ENCODE results near the gene EIF4A3. TPM values are rescaled to one million over a fixed set of nuclear protein-coding genes. Genes with fewer than 3 reads are reported as not detected.

EIF4A3 gene
- total RNA-seq, 1 donor from 2014 or later, result 89.9 TPM

GRCh38 chr17:80104956-80105375 lies 42.0 kb downstream of the EIF4A3 start:
- Mint-ChIP-seq H3K27ac (ENCODE audit: unreplicated experiment) (no peak overlapping the region), H3K36me3 (ENCODE audit: low read depth, unreplicated experiment) (peaks cover 2% of the 10 kb centered on the region), H3K27me3 (ENCODE audit: low read depth, unreplicated experiment) (no peaks in the 10 kb centered on the region), H3K4me1 (ENCODE audit: low read depth, unreplicated experiment) (peaks cover 7% of the 10 kb centered on the region), H3K9me3 (ENCODE audit: unreplicated experiment) (no peaks in the 10 kb centered on the region), H3K4me3 (ENCODE audit: unreplicated experiment) (no peak overlapping the region)
- Histone ChIP-seq H3K27me3 (ENCODE audit: insufficient read depth, low read length) (peaks cover 5% of the 10 kb centered on the region), H3K36me3 (ENCODE audit: insufficient read depth, low read length) (no peaks in the 10 kb centered on the region), H3K9ac (ENCODE audit: low read length) (no peak overlapping the region), H3K4me3 (ENCODE audit: insufficient read depth, low read depth, low read length) (no peak overlapping the region), H3K4me2 (ENCODE audit: low read length) (no peak overlapping the region), H2AFZ (ENCODE audit: low read depth, low read length) (no peak overlapping the region), H3K4me1 (ENCODE audit: insufficient read depth, low read length) (peaks cover 18% of the 10 kb centered on the region), H3K79me2 (ENCODE audit: insufficient read depth, low read length) (no peaks in the 10 kb centered on the region), H3K27ac (ENCODE audit: low read depth, low read length) (no peak overlapping the region), H3K9me3 (ENCODE audit: insufficient read depth, low read depth, low read length) (no peaks in the 10 kb centered on the region), H4K20me1 (ENCODE audit: insufficient read depth, low read length) (peaks cover 8% of the 10 kb centered on the region)
- TF ChIP-seq EZH2 (IDR thresholded peaks at IDR 0.05; ENCODE audit: insufficient read depth, low read length), result no peak
- no peak for TF ChIP-seq CTCF (IDR thresholded peaks at IDR 0.05; ENCODE audit: insufficient read depth, low read depth, low read length)
- FAIRE-seq, result no peak
- DNase-seq (ENCODE audit: low read depth), result no peak

- peaks cover 8% of the 10 kb centered on the region for H4K20me1 ChIP-seq (ENCODE audit: insufficient read depth, low read length)
- H3K36me3 Mint-ChIP-seq (ENCODE audit: low read depth, unreplicated experiment), result peaks cover 2% of the 10 kb centered on the region
- no peaks in the 10 kb centered on the region for H3K79me2 ChIP-seq (ENCODE audit: insufficient read depth, low read length)
- H3K4me3 Mint-ChIP-seq (ENCODE audit: unreplicated experiment), result no peak overlapping the region
- no peak overlapping the region for H3K4me3 ChIP-seq (ENCODE audit: insufficient read depth, low read depth, low read length)
- peaks cover 5% of the 10 kb centered on the region for H3K27me3 ChIP-seq (ENCODE audit: insufficient read depth, low read length)
- peaks cover 7% of the 10 kb centered on the region for H3K4me1 Mint-ChIP-seq (ENCODE audit: low read depth, unreplicated experiment)
- FAIRE-seq (no peak), DNase-seq (ENCODE audit: low read depth) (no peak)
- no peaks in the 10 kb centered on the region for H3K27me3 Mint-ChIP-seq (ENCODE audit: low read depth, unreplicated experiment)
- H3K4me1 ChIP-seq (ENCODE audit: insufficient read depth, low read length), result peaks cover 18% of the 10 kb centered on the region
- TF ChIP-seq EZH2 (IDR thresholded peaks at IDR 0.05; ENCODE audit: insufficient read depth, low read length) (no peak), CTCF (IDR thresholded peaks at IDR 0.05; ENCODE audit: insufficient read depth, low read depth, low read length) (no peak)
- H2AFZ ChIP-seq (ENCODE audit: low read depth, low read length), result no peak overlapping the region
- H3K27ac ChIP-seq (ENCODE audit: low read depth, low read length), result no peak overlapping the region
- no peaks in the 10 kb centered on the region for H3K36me3 ChIP-seq (ENCODE audit: insufficient read depth, low read length)
- no peaks in the 10 kb centered on the region for H3K9me3 Mint-ChIP-seq (ENCODE audit: unreplicated experiment)
- H3K9ac ChIP-seq (ENCODE audit: low read length), result no peak overlapping the region
- H3K27ac Mint-ChIP-seq (ENCODE audit: unreplicated experiment), result no peak overlapping the region
- H3K4me2 ChIP-seq (ENCODE audit: low read length), result no peak overlapping the region
- H3K9me3 ChIP-seq (ENCODE audit: insufficient read depth, low read depth, low read length), result no peaks in the 10 kb centered on the region
These were observed 42.5 kb downstream of the EIF4A3 start for GRCh38 chr17:80104321-80104955.

GRCh38 chr17:80103449-80104085 lies 43.4 kb downstream of the EIF4A3 start:
- H3K4me3 ChIP-seq (ENCODE audit: insufficient read depth, low read depth, low read length), result no peak overlapping the region
- Mint-ChIP-seq H3K9me3 (ENCODE audit: unreplicated experiment) (no peaks in the 10 kb centered on the region), H3K4me3 (ENCODE audit: unreplicated experiment) (peak overlapping the region; percentile 29), H3K4me1 (ENCODE audit: low read depth, unreplicated experiment) (peaks cover 7% of the 10 kb centered on the region), H3K27me3 (ENCODE audit: low read depth, unreplicated experiment) (no peaks in the 10 kb centered on the region), H3K36me3 (ENCODE audit: low read depth, unreplicated experiment) (no peaks in the 10 kb centered on the region), H3K27ac (ENCODE audit: unreplicated experiment) (no peak overlapping the region)
- peaks cover 8% of the 10 kb centered on the region for H4K20me1 ChIP-seq (ENCODE audit: insufficient read depth, low read length)
- no peak for DNase-seq (ENCODE audit: low read depth)
- H3K4me1 ChIP-seq (ENCODE audit: insufficient read depth, low read length), result peaks cover 18% of the 10 kb centered on the region
- H3K27me3 ChIP-seq (ENCODE audit: insufficient read depth, low read length), result peaks cover 5% of the 10 kb centered on the region
- no peaks in the 10 kb centered on the region for H3K9me3 ChIP-seq (ENCODE audit: insufficient read depth, low read depth, low read length)
- H3K9ac ChIP-seq (ENCODE audit: low read length), result no peak overlapping the region
- H2AFZ ChIP-seq (ENCODE audit: low read depth, low read length), result no peak overlapping the region
- no peaks in the 10 kb centered on the region for H3K36me3 ChIP-seq (ENCODE audit: insufficient read depth, low read length)
- FAIRE-seq, result no peak
- H3K4me2 ChIP-seq (ENCODE audit: low read length), result no peak overlapping the region
- no peak for TF ChIP-seq CTCF (IDR thresholded peaks at IDR 0.05; ENCODE audit: insufficient read depth, low read depth, low read length)
- no peak for TF ChIP-seq EZH2 (IDR thresholded peaks at IDR 0.05; ENCODE audit: insufficient read depth, low read length)
- H3K79me2 ChIP-seq (ENCODE audit: insufficient read depth, low read length), result no peaks in the 10 kb centered on the region
- no peak overlapping the region for H3K27ac ChIP-seq (ENCODE audit: low read depth, low read length)
